GM12801 (cell line): ENCODE measurements around the gene TMPO.

Experiments
- TF ChIP-seq, protein P1 (sequence below): IDR thresholded peaks from one replicate; pipeline ENCODE4 v1.5.1; 2011; ENCODE audit warnings: control low read depth; ENCODE audit not compliant: insufficient read length; ENCODE audit errors: extremely low read depth

Gene TMPO

DNA sequence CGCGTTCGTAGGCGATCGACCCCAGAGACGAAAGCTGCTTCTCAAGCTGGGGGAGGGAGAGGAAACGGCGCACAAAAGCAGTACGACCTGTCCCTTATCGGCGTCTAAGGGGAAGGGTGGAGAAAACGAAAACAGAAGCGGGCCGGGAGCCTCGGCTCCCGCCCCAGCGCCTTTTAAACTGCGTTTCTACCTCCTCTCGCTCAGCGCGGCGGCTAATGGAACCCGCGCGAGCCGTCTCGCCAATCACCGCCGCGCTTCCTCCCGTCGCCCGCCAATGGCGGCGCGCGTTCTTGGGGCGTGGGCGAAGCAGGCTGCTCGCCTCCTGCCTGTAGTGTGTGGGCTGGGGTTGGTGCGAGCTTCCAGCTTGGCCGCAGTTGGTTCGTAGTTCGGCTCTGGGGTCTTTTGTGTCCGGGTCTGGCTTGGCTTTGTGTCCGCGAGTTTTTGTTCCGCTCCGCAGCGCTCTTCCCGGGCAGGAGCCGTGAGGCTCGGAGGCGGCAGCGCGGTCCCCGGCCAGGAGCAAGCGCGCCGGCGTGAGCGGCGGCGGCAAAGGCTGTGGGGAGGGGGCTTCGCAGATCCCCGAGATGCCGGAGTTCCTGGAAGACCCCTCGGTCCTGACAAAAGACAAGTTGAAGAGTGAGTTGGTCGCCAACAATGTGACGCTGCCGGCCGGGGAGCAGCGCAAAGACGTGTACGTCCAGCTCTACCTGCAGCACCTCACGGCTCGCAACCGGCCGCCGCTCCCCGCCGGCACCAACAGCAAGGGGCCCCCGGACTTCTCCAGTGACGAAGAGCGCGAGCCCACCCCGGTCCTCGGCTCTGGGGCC is at the start of gene TMPO:
TSS of gene TMPO (plus strand) at position 304 of the 824 bp plus-strand sequence. CDS start at position 582, 278 bp downstream.
- TF ChIP-seq, protein P1, sequence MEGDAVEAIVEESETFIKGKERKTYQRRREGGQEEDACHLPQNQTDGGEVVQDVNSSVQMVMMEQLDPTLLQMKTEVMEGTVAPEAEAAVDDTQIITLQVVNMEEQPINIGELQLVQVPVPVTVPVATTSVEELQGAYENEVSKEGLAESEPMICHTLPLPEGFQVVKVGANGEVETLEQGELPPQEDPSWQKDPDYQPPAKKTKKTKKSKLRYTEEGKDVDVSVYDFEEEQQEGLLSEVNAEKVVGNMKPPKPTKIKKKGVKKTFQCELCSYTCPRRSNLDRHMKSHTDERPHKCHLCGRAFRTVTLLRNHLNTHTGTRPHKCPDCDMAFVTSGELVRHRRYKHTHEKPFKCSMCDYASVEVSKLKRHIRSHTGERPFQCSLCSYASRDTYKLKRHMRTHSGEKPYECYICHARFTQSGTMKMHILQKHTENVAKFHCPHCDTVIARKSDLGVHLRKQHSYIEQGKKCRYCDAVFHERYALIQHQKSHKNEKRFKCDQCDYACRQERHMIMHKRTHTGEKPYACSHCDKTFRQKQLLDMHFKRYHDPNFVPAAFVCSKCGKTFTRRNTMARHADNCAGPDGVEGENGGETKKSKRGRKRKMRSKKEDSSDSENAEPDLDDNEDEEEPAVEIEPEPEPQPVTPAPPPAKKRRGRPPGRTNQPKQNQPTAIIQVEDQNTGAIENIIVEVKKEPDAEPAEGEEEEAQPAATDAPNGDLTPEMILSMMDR: no peak

- TF ChIP-seq, protein P1: no peak
Observed at GRCh38 chr12:98465950-98466602, 49.3 kb upstream of the TMPO start.

- TF ChIP-seq, protein P1: no peak
Observed at GRCh38 chr12:98466640-98467400, 48.6 kb upstream of the TMPO start.

DNA sequence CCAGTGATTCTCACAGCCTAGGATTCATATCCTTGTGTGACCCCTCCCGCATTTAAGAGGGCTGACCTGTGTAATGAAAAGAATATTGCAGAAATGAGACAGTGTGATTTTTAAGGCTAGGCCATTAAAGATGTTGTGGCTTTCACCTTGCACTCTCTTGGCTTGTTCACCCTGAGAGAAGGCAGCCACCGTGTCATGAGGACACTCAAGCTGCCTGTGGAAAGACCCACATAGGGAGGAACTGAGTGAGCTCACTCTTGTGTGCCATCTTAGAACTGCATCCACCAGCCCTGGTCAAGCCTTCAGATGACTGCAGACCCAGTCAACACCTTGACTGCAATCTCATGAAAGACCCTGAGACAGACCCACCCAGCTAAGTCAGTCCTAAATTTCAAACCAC is 46.3 kb upstream of the TMPO start:
- TF ChIP-seq, protein P1: no peak

DNA sequence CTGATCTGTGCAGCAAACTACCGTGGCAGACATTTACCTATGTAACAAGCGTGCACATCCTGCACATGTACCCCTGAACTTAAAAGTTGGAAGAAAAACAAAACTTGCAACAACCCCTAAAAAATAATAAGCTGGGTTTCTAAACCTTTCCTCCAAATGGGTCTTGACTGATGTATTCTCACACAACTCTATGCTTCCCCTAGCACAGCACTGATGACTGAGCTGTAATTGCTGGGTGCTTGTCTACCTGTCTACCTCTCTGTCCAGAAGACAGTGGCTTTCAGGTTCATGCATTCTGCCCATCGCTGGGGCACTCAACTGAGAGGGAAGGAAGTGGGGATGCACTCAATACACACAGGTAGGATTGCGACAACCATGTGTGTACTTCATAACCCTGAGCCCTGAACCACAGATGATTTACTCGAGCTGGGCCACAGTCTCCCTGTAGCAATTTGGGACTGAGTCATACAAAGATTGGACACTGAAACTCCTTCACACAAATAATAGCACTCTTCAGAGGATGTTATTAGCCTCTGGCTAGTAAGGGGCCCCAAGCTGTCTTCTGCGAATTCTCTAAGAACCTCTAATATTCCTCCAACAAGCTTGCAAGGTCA is 44.8 kb upstream of the TMPO start:
- TF ChIP-seq, protein P1: no peak

DNA sequence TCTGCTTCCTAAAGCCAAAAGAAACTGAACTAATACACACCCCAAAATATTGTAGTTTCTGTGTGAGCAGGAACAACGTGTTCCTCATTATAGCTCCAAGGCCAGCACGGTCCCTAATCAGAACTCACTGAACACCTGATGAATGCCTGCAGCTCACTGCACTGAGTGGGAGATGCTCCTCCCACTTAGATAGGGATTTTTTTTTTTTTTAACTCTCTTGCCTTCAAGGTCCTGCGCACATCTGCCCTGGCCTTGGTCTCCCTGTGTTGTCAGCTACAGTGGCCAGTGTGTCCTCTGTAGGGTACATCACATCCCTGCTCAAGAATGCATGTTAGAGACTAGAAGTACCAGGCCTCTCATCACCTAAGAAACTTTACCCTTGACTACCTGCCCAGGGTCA is 44.3 kb upstream of the TMPO start:
- TF ChIP-seq, protein P1: no peak

- TF ChIP-seq, protein P1: no peak
Observed at GRCh38 chr12:98475565-98475908, 39.9 kb upstream of the TMPO start.
